HG02981 (cell line): ENCODE data around the gene PLA2G4A.

Experiments
- ATAC-seq: cut with Tn5 transposase; IDR thresholded peaks from one replicate; pipeline ENCODE4 v1.9.1; 2021; ENCODE audit warnings: mild to moderate bottlenecking, moderate library complexity; ENCODE audit not compliant: unreplicated experiment

PLA2G4A gene

GRCh38 chr1:186829686-186830587 is 1.2 kb downstream of the PLA2G4A start:
- peak; percentile 32 for ATAC-seq

DNA sequence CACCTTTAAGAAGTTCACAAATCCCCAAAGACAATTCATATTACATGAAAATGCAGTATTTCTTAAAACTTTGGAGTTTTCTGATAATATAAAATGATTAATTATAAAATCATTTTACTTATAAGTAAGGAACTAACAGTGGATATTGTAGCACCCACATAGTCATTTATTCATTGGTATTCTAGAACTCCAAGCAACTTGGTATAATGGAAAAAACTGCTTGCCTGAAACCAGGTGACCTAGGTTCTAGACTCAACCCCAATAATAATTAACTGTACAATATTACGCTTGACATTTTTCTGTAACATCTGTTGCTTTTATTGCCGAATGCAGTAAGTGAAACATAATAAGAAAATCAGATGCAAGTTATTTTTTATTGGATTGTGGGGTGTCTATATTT is 2.4 kb downstream of the PLA2G4A start:
- ATAC-seq: no peak

GRCh38 chr1:186834399-186834958 is 5.7 kb downstream of the PLA2G4A start:
- ATAC-seq: no peak

GRCh38 chr1:186835448-186835847 is 6.7 kb downstream of the PLA2G4A start:
- ATAC-seq: no peak

- ATAC-seq: no peak
Observed at GRCh38 chr1:186837806-186838205, 9.1 kb downstream of the PLA2G4A start.

DNA sequence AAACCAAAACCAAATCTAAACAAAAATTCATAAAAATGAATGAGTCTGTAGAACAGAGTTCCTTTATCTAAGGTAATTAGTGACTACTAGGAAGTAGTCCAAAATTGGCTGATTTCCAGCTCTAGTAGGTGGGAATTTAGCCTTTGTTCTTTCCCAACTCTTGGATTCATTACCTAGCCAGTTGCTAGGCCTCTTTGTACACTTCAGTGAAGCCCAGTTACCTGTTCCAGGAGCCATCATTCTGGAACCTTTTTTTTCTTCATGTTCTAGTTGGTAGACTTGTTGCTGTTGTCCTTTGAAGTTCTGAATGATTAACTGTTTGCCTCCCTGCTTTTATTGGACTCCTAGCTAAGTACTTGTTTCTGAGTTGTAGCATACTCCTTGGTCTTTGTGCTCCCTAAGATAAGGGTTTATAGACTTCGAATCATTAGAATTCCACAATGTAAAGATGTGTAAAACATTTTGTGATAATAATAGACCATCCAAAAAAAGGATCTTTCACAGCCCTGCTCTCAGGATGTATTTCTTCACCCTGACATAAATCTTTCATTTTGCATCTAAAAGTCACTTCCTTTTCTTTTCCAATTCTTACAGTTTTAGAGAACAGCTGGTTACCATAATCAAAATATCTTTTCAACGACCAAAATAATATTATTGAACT is 9.8 kb downstream of the PLA2G4A start:
- no peak for ATAC-seq

- no peak for ATAC-seq
Observed at GRCh38 chr1:186839041-186839400, 10.3 kb downstream of the PLA2G4A start.

DNA sequence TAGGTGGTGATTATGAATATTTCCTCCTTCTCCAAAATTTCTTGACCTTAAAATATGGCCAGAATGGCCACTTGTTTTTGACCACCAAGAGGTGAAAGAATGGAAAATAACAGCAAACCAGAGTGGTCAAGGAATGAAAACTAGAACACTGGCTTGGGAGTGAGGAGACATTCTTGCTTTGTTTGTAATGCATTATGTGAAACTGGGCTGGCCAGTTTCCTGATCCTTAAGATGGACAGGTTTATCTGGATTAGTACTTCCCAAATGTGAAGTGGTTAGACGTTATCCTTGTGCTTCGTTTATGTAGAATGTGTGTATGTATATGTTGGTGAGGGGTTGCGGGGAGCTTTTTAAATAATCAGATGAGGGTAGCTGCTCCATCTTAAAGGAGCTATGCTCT is 12.8 kb downstream of the PLA2G4A start:
- ATAC-seq: no peak

GRCh38 chr1:186842547-186842946 is 13.8 kb downstream of the PLA2G4A start:
- no peak for ATAC-seq

- ATAC-seq: no peak
Observed at GRCh38 chr1:186843226-186843625, 14.5 kb downstream of the PLA2G4A start.

GRCh38 chr1:186843931-186844330 is 15.2 kb downstream of the PLA2G4A start:
- ATAC-seq: no peak

GRCh38 chr1:186845576-186846210 is 16.9 kb downstream of the PLA2G4A start:
- no peak for ATAC-seq

GRCh38 chr1:186848509-186849130 is 19.9 kb downstream of the PLA2G4A start:
- no peak for ATAC-seq

- ATAC-seq: peak; percentile 95
Observed at GRCh38 chr1:186849271-186849671, 20.5 kb downstream of the PLA2G4A start.

DNA sequence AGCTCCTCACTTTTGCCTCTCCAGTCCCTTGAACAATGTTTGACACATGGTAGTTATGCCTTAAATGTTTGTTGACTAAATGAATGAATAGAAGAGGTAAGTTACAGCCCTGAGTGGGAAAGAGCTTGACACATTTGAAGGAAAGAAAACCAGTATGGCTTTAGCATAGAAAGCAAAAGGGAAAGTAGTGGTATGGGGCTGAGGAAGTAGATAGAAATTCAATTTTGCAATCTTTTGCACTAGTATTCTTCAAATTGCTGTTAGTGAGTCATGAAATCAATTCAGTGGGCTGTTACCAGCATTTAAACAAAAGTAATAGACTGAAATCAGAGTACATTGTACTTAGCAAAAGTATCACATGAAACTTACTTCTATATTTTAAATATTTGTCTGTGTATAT is 21.1 kb downstream of the PLA2G4A start:
- ATAC-seq: peak; percentile 44

- no peak for ATAC-seq
Observed at GRCh38 chr1:186854102-186854501, 25.4 kb downstream of the PLA2G4A start.

GRCh38 chr1:186858923-186859322 is 30.2 kb downstream of the PLA2G4A start:
- ATAC-seq: no peak

DNA sequence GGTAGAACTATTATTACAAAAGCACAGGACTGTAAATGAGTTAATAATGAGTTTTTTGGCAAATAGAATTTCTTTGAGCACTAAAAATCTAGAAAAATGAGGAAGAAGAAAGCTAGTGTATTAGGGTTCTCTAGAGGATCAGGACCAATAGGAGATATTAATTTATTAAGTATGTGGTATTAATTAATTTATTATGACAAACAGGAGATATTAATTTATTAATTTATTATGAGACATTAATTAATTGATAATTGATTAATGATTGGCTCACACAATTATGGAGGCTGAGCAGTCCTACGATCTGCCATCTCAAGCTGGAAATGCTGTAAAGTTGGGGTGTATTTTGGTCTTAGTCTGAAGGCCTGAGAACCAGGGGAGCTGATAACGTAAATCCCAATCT is 31.2 kb downstream of the PLA2G4A start:
- ATAC-seq: no peak

DNA sequence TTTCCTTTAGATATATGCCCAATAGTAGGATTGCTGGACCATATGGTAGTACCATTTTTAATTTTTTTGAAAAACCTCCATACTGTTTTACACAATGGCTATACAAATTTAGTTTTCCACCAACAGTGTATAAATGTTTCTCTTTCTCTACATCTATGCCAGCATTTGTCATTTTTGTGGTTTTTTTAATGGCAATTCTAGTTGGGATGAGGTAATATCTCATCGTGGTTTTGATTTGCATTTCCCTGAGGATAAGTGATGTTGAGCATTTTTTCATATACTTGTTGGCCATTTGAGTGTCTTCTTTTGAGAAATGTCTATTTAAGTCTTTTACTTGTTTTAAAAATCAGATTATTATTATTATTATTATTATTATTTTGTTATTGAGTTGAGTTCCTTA is 35.5 kb downstream of the PLA2G4A start:
- no peak for ATAC-seq

DNA sequence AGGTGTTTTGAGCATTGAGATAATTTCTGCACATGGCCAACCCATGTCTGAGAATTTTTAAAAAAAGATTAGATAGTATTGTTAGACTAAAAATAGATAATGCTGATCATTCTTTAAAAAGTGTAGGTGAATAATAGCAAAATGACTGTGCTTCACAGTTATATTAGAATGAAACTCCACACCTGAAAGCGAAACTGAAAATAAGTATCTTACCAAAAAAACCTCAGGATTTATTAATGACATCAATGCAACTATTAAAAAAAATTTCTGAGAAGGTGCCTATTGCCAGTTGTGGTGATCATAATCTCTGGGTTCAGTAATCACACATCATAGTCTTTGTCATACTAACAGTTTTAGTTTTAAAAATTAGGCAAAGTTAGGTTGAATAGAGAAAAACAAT is 36.5 kb downstream of the PLA2G4A start:
- peak; percentile 89 for ATAC-seq

DNA sequence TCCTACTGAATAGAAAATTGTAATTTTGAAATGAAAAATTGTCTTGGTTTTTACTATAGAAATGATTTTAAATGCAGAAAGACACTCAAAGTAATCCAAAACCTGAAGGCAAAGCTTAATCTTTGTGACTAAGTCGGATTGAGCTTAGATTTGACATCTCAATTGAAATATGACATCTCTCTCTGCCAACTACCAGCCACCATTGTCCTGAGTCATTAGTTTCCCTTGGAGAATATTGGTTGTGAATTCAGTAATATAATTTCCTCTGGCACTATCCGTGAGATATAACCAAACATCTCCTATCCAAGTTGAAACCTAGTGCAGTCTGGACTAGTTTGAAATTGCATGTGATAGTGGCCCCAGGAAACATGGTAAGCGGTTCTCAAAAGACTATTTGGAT is 37.1 kb downstream of the PLA2G4A start:
- no peak for ATAC-seq
